Mesothelial cell of epicardium (in vitro differentiated cells): ENCODE measurements around the gene SLC51B. TPM values are rescaled to one million over a fixed set of nuclear protein-coding genes. Genes with fewer than 3 reads are reported as not detected.
"Not testable (repeated sequence)": the region's sequence is repeated elsewhere in the genome, so short reads cannot be mapped to it uniquely, and the experiment has no call there.

Source experiments
- DNase-seq, 2 experiments: peaks; one replicate each; pipeline ENCODE4 v3.0.0; 2021; ENCODE audit warnings: low spot score in 2 of 2; ENCODE audit not compliant: unreplicated experiment in 2 of 2
- H3K27ac Mint-ChIP-seq: 2 replicates; pipeline ENCODE4 v1.8.0; 2021; ENCODE audit warnings: mixed read lengths
- H3K27me3 Mint-ChIP-seq: 2 replicates; pipeline ENCODE4 v1.8.0; 2021; ENCODE audit warnings: low read depth, mixed read lengths
- H3K36me3 Mint-ChIP-seq: 2 replicates; pipeline ENCODE4 v1.8.0; 2021; ENCODE audit warnings: mixed read lengths
- H3K4me1 Mint-ChIP-seq: 2 replicates; pipeline ENCODE4 v1.8.0; 2021; ENCODE audit warnings: mixed read lengths
- H3K4me3 Mint-ChIP-seq: 2 replicates; pipeline ENCODE4 v1.8.0; 2021; ENCODE audit warnings: mild to moderate bottlenecking, moderate library complexity, mixed read lengths
- H3K9me3 Mint-ChIP-seq: 2 replicates; pipeline ENCODE4 v1.8.0; 2021; ENCODE audit warnings: mixed read lengths
- total RNA-seq: library from RNA; stranded (reverse); gene quantifications from 3 replicates; pipeline ENCODE4 v1.2.1, GENCODE V29; 2021
- TF ChIP-seq, protein P1 (sequence below): fragments of 200-600 bp; sonication (generic); IDR thresholded peaks from one replicate; pipeline ENCODE4 v1.5.0; 2021; ENCODE audit warnings: antibody characterized with exemption; ENCODE audit not compliant: unreplicated experiment

The SLC51B gene
- total RNA-seq, 1 donor from 2014 or later: not detected

DNA sequence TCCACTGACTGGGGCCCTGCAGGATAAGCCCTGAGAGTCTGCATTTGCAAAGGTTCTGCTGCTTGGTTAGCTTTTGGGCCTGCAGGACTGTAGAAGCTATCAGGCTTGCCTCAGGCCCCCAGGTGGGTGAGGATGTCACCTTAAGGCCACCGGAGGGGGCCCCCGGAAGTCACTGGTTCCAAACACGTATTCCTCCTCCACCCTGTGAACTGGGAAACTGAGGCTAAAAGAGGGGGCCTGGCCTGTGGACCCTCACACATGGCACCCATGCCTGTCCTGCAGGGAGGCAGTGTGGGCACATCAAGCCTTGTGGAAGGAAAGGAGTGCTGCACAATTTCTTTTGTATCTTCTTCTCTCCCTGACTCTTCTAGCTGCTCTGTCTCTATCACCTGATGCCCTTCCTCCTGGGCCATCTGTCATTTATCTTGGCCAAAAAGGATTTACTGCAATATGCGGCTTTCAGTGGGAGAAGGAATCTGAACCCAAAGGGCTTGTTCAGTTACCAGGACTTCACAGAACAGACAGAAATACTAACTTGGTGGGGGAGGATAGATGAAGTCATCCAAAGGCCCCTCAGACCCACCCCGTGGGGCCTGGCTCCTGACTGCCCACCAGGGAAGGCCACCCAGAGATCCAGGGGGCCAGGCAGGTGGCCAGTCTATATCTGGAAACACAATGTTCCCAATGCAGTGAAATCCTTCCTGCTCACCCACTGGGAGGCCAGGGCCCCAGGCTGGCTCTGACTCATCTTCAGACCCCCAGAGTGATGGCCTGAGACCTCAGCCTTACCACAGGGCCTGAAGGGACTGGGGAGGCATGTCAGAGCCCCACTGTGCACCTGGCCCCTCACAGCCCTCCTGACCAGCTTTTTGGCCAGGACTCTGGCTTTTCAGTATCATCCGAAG lies 51.5 kb downstream of the SLC51B start:
- Mint-ChIP-seq H3K4me1 (peaks cover 4% of the 10 kb centered on the region), H3K36me3 (peaks cover 20% of the 10 kb centered on the region), H3K4me3 (no peak overlapping the region), H3K9me3 (no peaks in the 10 kb centered on the region), H3K27ac (no peak overlapping the region), H3K27me3 (no peaks in the 10 kb centered on the region)
- DNase-seq: no peak
- TF ChIP-seq, protein P1, sequence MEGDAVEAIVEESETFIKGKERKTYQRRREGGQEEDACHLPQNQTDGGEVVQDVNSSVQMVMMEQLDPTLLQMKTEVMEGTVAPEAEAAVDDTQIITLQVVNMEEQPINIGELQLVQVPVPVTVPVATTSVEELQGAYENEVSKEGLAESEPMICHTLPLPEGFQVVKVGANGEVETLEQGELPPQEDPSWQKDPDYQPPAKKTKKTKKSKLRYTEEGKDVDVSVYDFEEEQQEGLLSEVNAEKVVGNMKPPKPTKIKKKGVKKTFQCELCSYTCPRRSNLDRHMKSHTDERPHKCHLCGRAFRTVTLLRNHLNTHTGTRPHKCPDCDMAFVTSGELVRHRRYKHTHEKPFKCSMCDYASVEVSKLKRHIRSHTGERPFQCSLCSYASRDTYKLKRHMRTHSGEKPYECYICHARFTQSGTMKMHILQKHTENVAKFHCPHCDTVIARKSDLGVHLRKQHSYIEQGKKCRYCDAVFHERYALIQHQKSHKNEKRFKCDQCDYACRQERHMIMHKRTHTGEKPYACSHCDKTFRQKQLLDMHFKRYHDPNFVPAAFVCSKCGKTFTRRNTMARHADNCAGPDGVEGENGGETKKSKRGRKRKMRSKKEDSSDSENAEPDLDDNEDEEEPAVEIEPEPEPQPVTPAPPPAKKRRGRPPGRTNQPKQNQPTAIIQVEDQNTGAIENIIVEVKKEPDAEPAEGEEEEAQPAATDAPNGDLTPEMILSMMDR: no peak

DNA sequence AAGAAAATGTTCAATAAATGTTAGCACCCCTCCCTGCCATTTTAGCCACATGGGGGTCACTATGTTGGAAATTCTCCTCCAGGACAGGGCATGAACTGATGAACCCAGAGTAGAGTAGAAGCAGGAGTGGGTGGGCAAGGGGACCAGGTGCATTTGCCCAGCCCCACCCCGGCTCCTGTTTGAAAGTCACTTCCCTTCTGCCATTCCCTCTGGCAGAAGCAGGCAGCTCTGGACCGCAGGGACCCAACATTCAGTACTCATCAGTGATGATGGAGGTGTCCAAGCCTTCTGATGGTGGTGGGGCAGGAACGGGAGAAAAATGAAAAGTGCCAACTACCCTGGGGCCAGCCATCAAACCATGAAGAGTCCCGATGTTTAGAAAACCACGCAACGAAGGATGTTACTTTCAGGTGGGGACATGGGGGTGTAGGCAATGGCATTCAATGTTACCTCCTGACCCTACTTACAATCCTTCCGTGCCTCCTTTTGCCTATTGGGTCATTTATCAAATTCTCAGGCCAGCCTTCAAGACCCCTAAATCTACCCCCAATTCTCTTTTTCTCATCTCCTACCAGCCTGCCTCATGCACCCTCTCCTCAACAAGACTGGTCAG lies 52.6 kb downstream of the SLC51B start:
- TF ChIP-seq, protein P1: no peak
- Mint-ChIP-seq H3K4me3 (no peak overlapping the region), H3K27me3 (no peaks in the 10 kb centered on the region), H3K36me3 (peaks cover 20% of the 10 kb centered on the region), H3K27ac (no peak overlapping the region), H3K4me1 (peaks cover 4% of the 10 kb centered on the region), H3K9me3 (no peaks in the 10 kb centered on the region)
- no peak for DNase-seq

DNA sequence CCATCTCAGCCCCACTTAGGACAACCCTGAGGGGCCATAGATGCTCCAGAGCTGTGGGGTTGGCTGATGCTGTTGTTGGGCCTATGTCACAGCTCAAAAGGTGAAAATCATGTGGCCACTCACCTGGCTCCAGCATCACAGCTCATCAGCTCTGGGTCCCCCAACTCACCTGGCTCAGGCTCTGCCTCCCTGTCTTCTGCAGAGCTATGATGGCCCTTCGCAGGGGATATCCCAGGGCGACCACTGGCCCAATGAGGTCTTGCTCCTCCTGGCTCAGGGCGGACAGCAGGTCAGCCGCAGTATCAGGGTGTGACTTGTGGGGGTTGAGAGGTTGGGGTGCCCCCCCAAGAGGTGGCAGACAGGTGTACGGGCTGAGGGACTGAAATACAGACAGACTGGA lies 54.1 kb downstream of the SLC51B start:
- H3K9me3 Mint-ChIP-seq: no peaks in the 10 kb centered on the region
- TF ChIP-seq, protein P1: no peak
- no peak overlapping the region for H3K4me3 Mint-ChIP-seq
- DNase-seq: no peak
- H3K4me1 Mint-ChIP-seq: peaks cover 4% of the 10 kb centered on the region
- no peak overlapping the region for H3K27ac Mint-ChIP-seq
- peaks cover 20% of the 10 kb centered on the region for H3K36me3 Mint-ChIP-seq
- no peaks in the 10 kb centered on the region for H3K27me3 Mint-ChIP-seq

DNA sequence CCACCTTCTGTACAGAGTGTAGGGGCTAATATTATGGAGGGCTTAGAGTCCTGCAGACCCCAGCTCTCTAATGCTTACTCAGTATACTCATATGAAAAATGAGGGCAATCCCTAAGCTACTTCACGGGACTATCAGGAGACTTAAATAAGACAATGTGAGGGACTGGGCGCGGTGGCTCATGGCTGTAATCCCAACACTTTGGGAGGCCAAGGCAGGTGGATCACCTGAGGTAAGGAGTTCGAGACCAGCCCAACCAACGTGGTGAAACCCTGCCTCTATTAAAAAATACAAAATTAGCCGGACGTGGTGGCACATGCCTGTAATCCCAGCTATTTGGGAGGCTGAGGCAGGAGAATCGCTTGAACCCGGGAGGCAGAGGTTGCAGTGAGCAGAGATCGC lies 54.6 kb downstream of the SLC51B start:
- H3K4me1 Mint-ChIP-seq, DNase-seq, H3K9me3 Mint-ChIP-seq, H3K27me3 Mint-ChIP-seq, H3K27ac Mint-ChIP-seq, H3K4me3 Mint-ChIP-seq: not testable (repeated sequence)
- H3K36me3 Mint-ChIP-seq: peaks cover 20% of the 10 kb centered on the region

DNA sequence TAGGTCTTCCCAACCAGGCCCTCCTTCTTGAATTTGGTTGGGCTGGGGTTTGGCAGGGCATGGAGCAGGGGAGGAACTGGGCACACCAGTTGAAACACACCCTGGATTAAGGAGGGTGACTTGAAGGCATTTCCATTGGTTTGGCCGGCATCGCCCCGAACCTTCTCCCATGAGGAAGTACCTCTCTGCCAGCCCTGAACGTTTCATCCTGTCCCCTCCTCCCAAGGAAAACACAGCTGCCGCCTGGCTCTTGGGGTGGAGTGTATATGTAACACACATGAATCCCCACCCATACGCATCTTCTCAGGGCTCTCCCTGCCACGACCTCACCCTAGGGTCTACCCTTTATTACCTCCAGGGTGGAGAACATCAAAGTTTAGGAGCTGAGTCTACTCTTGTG lies 55.3 kb downstream of the SLC51B start:
- DNase-seq: no peak
- H3K27me3 Mint-ChIP-seq: no peaks in the 10 kb centered on the region
- H3K4me1 Mint-ChIP-seq: peaks cover 4% of the 10 kb centered on the region
- H3K36me3 Mint-ChIP-seq: peaks cover 25% of the 10 kb centered on the region
- no peak overlapping the region for H3K4me3 Mint-ChIP-seq
- TF ChIP-seq, protein P1: no peak
- H3K27ac Mint-ChIP-seq: no peak overlapping the region
- no peaks in the 10 kb centered on the region for H3K9me3 Mint-ChIP-seq

DNA sequence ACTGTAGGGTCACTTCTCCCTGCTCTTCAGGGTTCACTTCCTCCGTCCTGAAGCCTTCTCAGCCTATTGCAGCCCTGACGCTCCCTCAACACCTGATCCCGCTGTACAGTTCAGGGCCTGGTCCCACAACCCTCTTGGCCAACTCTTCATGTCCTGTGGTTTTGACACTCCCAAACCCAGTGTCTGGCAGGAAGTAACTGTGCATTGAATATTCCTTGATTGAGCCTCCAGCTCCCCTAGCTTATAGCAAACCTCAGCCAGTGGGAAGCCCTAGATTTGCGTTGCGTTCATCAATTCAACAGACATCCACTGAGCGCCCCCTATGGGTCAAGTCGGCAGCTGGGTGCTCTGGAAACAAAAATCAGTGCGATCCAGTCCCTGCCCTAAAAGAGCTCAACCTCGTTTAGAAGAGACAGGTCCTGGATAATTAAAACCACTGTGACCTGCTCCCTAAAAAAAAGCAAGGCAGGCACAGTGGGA lies 56.3 kb downstream of the SLC51B start:
- Mint-ChIP-seq H3K9me3 (no peaks in the 10 kb centered on the region), H3K27ac (peak overlapping the region; percentile 14), H3K36me3 (peaks cover 35% of the 10 kb centered on the region), H3K4me1 (peaks cover 4% of the 10 kb centered on the region), H3K4me3 (no peak overlapping the region), H3K27me3 (no peaks in the 10 kb centered on the region)
- TF ChIP-seq, protein P1: peak; percentile 77
- peak in 1 of 2 experiments; percentile 76 for DNase-seq
